Fibroblast of the aortic adventitia (primary cell): ENCODE measurements around the gene TFPT. TPM values are rescaled to one million over a fixed set of nuclear protein-coding genes. Genes with fewer than 3 reads are reported as not detected.

Experiments used
- DNase-seq: peaks from one replicate; pipeline ENCODE4 v3.0.0-alpha.2; 2010; ENCODE audit warnings: low read depth
- H3K4me3 ChIP-seq: 2 replicates; pipeline ENCODE4 v1.5.1; 2011; ENCODE audit warnings: low read depth, mild to moderate bottlenecking, control low read depth, low read length, moderate library complexity
- total RNA-seq: library from RNA; depleted of rRNA; stranded (reverse); fragments of >200 nt; gene quantifications from 2 replicates; pipeline ENCODE4 v1.2.3, GENCODE V29; 2012; ENCODE audit warnings: low replicate concordance
- TF ChIP-seq, protein P1 (sequence below): IDR thresholded peaks from 2 replicates; pipeline ENCODE4 v1.5.1; 2011; ENCODE audit warnings: mild to moderate bottlenecking, low read length, control low read depth, inconsistent platforms; ENCODE audit not compliant: insufficient read depth

TFPT gene
- total RNA-seq, 1 donor, result 8.9 TPM

DNA sequence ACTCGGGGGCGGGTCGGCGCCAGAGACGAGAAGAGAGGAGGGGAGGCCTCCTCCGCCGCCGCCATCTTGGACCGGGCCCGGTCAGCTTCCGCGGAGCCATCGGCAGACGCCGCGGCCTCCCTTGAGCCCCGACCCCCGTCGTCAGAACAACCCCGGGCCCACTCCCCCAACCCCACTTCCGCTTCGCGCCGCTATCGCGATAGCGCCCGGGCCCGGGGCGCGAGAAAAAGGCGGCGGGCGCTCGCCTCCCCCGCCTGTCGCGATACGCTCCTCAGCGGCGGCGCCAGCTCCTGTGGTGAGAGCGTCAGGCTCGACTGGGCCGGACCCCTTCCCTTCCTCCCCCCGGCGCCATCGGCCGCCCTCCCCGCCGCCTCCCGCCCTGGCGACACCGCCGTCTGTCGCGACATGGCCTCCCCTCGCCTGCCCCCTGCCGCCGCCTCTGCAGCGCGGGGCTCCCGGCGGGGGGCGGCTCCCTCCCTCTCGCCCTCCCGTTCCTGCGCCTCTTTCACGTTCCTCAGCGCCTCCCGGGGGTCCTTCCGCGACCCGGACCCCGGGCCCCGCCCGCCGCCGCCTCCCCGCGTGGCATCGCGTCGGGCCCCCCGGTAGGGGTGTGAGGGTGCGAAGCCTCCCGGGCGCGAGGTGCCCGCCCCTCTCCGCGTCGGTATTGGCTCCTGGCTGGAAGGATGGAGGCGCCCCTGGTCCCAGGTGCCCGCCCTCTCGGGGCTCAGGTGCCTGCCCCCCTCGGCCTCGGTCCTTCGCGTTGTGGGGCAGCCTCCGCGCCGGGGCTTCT is 22.4 kb upstream of the TFPT start, which contains the start of gene CNOT3:
CNOT3 (plus strand) TSS at position 64 of the 790 bp plus-strand sequence. CDS start 5,217 bp downstream, outside the sequence.
- no peak for DNase-seq
- H3K4me3 ChIP-seq, result peak within 1 kb of the TSS; percentile 76
- TF ChIP-seq, protein P1, sequence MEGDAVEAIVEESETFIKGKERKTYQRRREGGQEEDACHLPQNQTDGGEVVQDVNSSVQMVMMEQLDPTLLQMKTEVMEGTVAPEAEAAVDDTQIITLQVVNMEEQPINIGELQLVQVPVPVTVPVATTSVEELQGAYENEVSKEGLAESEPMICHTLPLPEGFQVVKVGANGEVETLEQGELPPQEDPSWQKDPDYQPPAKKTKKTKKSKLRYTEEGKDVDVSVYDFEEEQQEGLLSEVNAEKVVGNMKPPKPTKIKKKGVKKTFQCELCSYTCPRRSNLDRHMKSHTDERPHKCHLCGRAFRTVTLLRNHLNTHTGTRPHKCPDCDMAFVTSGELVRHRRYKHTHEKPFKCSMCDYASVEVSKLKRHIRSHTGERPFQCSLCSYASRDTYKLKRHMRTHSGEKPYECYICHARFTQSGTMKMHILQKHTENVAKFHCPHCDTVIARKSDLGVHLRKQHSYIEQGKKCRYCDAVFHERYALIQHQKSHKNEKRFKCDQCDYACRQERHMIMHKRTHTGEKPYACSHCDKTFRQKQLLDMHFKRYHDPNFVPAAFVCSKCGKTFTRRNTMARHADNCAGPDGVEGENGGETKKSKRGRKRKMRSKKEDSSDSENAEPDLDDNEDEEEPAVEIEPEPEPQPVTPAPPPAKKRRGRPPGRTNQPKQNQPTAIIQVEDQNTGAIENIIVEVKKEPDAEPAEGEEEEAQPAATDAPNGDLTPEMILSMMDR, result peak; percentile 12

DNA sequence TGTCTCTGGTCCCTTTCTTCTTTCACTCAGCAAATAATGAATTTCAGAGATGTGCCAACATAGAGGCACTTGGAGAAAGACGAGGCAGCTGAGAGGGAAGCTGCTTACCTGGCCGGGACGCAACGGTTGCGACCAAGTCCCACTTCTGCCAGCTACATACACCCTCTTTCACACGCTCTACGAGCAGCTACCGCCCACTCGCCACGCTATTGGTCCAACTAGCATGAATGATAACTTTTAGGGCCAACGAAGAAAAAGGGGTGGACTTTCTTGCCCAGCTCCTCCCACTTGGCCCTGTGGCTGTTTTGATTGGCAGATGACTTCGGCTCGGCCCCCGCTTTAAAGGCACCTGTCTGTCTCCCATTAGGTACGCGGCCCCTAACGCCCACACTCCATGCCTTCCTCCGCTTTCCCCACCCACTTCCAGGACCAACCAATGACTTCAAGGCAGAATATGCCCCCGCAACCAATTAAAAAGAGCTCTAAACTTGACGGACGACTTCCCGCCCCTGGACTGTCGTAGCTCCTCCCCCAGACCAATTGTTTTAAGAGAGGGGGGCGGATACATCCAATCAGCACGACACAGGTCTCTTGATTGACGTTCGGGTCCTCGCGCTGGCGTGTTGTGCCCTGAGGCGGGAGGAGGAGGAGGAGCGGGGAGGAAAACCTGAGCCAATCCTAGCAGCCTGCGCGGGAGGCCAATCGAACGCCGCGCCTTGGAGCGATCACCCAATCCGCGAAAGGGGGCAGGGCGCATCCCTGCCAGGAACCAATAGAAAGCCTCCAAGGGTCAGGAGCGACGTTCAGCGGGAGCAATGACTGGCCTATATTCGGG is 21.6 kb upstream of the TFPT start:
- DNase-seq, result peak; percentile 100

GRCh38 chr19:54136086-54136863 is 20.8 kb upstream of the TFPT start:
- TF ChIP-seq, protein P1, result no peak
- peak; percentile 19 for DNase-seq
- peak overlapping the region; percentile 73 for H3K4me3 ChIP-seq

More for the DNA sequence above, 21.6 kb upstream of the TFPT start:
- TF ChIP-seq, protein P1, result no peak
- peak overlapping the region; percentile 76 for H3K4me3 ChIP-seq

DNA sequence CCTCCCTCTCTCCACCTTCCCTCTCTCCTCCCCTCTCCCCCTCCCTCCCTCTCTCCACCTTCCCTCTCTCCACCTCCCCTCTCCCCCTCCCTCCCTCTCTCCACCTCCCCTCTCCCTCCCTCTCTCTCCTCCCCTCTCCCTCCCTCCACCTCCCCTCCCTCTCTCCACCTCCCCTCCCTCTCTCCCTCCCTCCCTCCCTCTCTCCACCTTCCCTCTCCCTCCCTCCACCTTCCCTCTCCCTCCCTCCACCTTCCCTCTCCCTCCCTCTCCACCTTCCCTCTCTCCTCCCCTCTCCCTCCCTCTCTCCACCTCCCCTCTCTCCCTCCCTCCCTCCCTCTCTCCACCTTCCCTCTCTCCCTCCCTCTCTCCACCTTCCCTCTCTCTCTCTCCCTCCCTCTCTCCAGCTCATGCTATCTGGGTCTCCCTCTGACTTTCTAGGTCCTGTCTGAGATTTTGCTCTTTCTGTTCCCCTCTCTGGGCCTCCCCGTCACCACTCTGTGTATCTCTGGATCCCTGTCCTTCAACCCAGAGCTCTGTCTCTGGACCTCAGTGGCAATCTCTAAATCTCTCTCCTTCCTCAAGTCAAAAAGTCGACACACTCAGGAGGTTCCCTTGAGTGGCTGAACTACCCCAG is 18.6 kb upstream of the TFPT start:
- H3K4me3 ChIP-seq, result no peak overlapping the region
- TF ChIP-seq, protein P1, result no peak
- no peak for DNase-seq

- H3K4me3 ChIP-seq, result no peak overlapping the region
- TF ChIP-seq, protein P1, result no peak
- DNase-seq, result no peak
These were observed 18.0 kb upstream of the TFPT start for GRCh38 chr19:54133312-54133956.
